HUES64 (cell line): Measurements from ENCODE around the gene SLC20A1.

Experiments
- H3K27ac ChIP-seq: 2 replicates; pipeline ENCODE4 v1.7.0; 2013; ENCODE audit warnings: low read depth, low read length, inconsistent platforms
- H3K27me3 ChIP-seq: 2 replicates; pipeline ENCODE4 v1.6.1; 2013; ENCODE audit warnings: mild to moderate bottlenecking, low read length; ENCODE audit not compliant: insufficient read depth
- H3K36me3 ChIP-seq: 2 replicates; pipeline ENCODE4 v1.6.1; 2013; ENCODE audit warnings: mild to moderate bottlenecking, low read length; ENCODE audit not compliant: insufficient read depth
- H3K4me1 ChIP-seq: 2 replicates; pipeline ENCODE4 v1.6.1; 2013; ENCODE audit warnings: mild to moderate bottlenecking, low read length, moderate library complexity; ENCODE audit not compliant: insufficient read depth
- H3K4me3 ChIP-seq: 2 replicates; pipeline ENCODE4 v1.5.1; 2013; ENCODE audit warnings: mild to moderate bottlenecking, low read length, moderate library complexity
- H3K9ac ChIP-seq: 2 replicates; pipeline ENCODE4 v1.6.1; 2013; ENCODE audit warnings: mild to moderate bottlenecking, low read depth, low read length
- H3K9me3 ChIP-seq: 2 replicates; pipeline ENCODE4 v1.6.1; 2013; ENCODE audit warnings: low read depth, low read length; ENCODE audit not compliant: insufficient read depth
- WGBS: fragments of 150-250, 120-280 bp; methylation state at CpG from one replicate; pipeline ENCODE4 v1.1.7; 2013; ENCODE audit warnings: missing lambda C conversion rate; 5-methylcytosine and 5-hydroxymethylcytosine counted together

Gene SLC20A1

DNA sequence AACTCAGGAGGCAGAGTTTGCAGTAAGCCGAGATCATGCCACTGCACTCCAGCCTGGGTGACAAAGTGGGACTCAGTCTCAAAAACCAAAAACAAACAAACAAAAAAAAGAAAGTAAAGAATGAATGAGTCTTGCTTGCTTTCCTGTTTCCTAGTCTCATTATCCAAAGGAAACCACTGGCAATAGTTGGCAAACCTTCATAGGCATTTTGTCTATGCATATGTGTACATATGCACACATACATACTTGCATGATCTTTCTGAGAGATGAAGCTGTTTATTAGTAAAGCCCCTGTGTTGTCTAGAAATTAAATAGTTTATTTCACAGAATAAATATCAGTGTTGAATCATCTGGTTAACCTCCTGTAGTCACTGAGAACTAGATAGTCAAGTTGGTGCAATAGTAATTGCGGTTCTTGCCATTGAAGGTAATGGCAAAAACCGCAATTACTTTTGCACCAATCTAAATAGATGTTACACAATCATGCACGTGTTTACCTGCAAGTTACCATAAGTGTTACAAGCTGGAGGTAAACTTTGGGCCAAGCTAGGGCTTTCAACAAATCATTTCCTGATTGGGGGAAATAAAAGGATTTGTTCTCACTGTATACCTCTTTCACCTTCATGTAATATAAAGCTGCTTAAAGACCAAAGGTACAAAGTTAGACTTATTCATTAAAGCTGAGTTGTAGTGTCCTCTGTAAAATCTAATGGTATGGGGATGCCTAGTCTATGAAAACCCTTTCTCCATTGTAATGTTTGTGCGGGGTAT lies 24.7 kb downstream of the SLC20A1 start:
- Histone ChIP-seq H3K4me3 (no peak overlapping the region), H3K4me1 (peaks cover 8% of the 10 kb centered on the region; the same call in 1 of the 2 replicates), H3K27me3 (peaks cover 3% of the 10 kb centered on the region; the same call in 1 of the 2 replicates), H3K36me3 (peaks cover 5% of the 10 kb centered on the region; the same call in 1 of the 2 replicates), H3K9me3 (no peaks in the 10 kb centered on the region), H3K27ac (no peak overlapping the region), H3K9ac (no peak overlapping the region)
- WGBS: 89% methylated on average over 4 of the region's 5 CpGs

DNA sequence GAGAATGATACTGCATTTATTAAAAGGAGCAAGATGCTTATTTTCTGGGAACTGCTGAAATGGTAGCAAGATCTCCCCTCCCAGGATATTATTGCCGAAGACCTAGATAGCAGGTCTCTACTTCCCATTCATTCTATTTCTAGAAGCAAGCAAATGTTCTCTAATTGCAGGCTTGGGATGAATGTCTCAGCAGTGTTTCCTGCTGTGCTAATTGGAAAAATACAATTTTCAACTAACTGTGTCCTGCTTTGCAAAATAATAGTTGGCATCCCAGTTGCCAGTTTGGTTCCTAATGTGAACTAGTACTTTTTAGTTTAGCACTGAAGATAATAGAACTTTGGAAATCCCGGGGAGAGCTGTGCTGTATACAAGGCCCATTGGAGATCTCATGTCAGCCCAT lies 26.1 kb downstream of the SLC20A1 start:
- 74% methylated on average over 2 of the region's 2 CpGs for WGBS
- H3K27ac ChIP-seq: no peak overlapping the region
- no peak overlapping the region for H3K4me3 ChIP-seq
- H3K9ac ChIP-seq: no peak overlapping the region
- H3K4me1 ChIP-seq: peaks cover 8% of the 10 kb centered on the region; the same call in 1 of the 2 replicates
- no peaks in the 10 kb centered on the region for H3K9me3 ChIP-seq
- H3K36me3 ChIP-seq: peaks cover 3% of the 10 kb centered on the region; the same call in 1 of the 2 replicates
- peaks cover 3% of the 10 kb centered on the region; the same call in 1 of the 2 replicates for H3K27me3 ChIP-seq

DNA sequence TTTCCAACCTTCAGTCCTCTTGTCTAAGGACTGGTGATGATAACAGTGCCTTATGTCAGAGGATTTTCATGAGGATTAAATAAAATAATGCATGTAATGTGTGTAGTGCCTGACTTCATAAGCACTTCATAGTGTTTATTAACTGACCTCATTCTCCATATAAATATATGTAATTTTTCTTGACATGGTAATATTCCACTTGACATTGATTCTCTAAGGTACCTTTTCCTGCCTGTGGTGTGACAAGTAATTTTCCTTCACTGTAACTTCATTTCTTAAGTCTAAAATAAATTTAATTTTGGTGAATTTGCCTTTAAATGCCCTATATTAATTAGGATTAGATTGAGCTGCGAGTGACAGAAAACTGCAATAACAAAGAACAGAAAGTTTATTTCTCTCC lies 27.3 kb downstream of the SLC20A1 start:
- Histone ChIP-seq H3K4me1 (peaks cover 8% of the 10 kb centered on the region; the same call in 1 of the 2 replicates), H3K27me3 (peaks cover 3% of the 10 kb centered on the region; the same call in 1 of the 2 replicates), H3K9ac (no peak overlapping the region), H3K4me3 (no peak overlapping the region), H3K27ac (no peak overlapping the region), H3K36me3 (no peaks in the 10 kb centered on the region), H3K9me3 (no peaks in the 10 kb centered on the region)
- WGBS: 100% methylated on average over 1 of the region's 1 CpG

DNA sequence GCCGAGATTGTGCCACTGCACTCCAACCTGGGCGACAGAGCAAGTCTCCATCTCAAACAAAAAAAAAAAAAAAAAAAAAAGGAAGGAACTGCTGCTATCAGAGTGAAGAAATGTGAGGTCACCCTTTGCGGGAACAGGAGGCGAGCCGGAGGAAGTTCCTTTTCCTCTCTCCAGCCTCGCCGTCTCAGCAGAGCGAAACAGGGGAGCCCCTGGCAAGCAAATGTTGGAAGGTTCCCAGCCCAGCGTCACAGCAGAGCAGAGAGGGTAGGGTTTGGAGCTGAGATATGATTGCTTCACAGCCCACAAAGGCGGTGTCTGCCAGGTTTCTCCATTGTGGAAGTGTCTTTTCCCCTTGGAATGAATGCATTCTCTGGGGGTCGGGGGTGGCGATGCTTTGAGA lies 28.5 kb downstream of the SLC20A1 start:
- Histone ChIP-seq H3K27ac (no peak overlapping the region), H3K9ac (no peak overlapping the region), H3K4me3 (no peak overlapping the region), H3K27me3 (peaks cover 3% of the 10 kb centered on the region; the same call in 1 of the 2 replicates), H3K4me1 (peaks cover 8% of the 10 kb centered on the region; the same call in 1 of the 2 replicates), H3K9me3 (no peaks in the 10 kb centered on the region), H3K36me3 (no peaks in the 10 kb centered on the region)
- WGBS: 91% methylated on average over 12 of the region's 12 CpGs

DNA sequence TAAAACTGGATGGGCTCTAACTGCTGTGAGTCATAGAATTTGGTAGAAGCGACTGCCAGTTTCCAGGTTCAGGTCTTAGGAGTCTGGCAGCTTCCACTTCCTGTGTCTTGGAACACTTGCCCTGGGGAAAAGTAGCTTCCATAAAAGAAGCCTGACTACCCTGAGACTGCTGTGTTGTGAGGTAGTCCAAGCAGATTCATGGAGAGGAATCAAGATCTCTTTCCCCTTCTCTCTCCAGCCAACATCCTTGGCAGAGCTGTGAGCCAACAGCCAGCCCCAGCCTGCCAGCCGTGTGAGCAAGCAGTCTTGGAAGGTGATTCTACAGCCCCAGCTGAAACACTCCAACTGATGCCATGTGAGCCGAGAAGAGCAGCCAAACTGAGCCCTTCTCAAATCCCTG lies 33.7 kb downstream of the SLC20A1 start:
- no peak overlapping the region for H3K27ac ChIP-seq
- no peaks in the 10 kb centered on the region for H3K27me3 ChIP-seq
- WGBS: 80% methylated on average over 3 of the region's 3 CpGs
- H3K9me3 ChIP-seq: no peaks in the 10 kb centered on the region
- no peaks in the 10 kb centered on the region for H3K36me3 ChIP-seq
- H3K4me1 ChIP-seq: no peaks in the 10 kb centered on the region
- no peak overlapping the region for H3K4me3 ChIP-seq
- no peak overlapping the region for H3K9ac ChIP-seq

DNA sequence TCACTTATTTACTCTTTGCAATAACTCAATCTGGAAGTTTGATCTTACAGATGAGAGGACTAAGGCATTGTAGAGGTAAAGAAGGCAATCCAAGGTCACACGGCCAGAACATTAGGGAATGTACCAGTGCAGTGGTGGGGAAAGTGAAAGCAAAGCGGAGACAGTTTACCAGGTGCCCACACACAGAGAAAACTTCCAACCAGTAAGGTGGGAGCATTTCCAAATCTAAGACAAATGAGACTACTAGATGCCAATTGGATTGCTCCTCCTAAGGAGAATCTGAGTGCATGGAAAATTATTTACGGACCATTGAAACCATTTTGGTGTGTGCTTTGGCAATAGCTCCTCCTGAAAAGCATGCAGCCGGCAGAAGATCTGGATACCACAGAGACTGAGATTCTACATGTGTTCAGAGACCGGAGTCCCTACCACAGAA lies 34.9 kb downstream of the SLC20A1 start:
- Histone ChIP-seq H3K36me3 (no peaks in the 10 kb centered on the region), H3K9ac (no peak overlapping the region), H3K9me3 (no peaks in the 10 kb centered on the region), H3K27ac (no peak overlapping the region), H3K4me1 (no peaks in the 10 kb centered on the region), H3K4me3 (no peak overlapping the region), H3K27me3 (no peaks in the 10 kb centered on the region)
- 91% methylated on average over 5 of the region's 5 CpGs for WGBS

DNA sequence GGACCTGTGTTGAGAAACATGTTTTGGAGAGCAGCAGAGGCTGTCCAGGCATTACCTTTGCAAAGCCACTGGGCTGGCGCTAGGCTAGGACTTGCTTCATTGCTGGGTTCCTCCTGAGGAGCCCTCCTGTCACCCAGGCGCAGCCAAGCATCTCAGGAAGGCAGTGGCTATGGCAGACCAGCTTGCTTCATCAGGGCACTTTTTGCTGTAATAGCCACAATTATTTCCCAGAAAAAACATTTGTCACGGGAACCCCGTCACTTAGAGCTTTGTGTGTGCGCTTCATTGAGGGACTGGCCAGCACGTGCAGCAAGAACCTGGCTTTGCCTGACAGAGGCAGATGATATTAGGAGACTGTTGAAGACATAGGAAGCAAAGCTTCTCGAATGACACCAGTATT lies 36.4 kb downstream of the SLC20A1 start:
- H3K4me3 ChIP-seq: no peak overlapping the region
- H3K36me3 ChIP-seq: no peaks in the 10 kb centered on the region
- H3K4me1 ChIP-seq: no peaks in the 10 kb centered on the region
- H3K27ac ChIP-seq: no peak overlapping the region
- no peaks in the 10 kb centered on the region for H3K9me3 ChIP-seq
- WGBS: 92% methylated on average over 7 of the region's 7 CpGs
- no peak overlapping the region for H3K9ac ChIP-seq
- no peaks in the 10 kb centered on the region for H3K27me3 ChIP-seq

DNA sequence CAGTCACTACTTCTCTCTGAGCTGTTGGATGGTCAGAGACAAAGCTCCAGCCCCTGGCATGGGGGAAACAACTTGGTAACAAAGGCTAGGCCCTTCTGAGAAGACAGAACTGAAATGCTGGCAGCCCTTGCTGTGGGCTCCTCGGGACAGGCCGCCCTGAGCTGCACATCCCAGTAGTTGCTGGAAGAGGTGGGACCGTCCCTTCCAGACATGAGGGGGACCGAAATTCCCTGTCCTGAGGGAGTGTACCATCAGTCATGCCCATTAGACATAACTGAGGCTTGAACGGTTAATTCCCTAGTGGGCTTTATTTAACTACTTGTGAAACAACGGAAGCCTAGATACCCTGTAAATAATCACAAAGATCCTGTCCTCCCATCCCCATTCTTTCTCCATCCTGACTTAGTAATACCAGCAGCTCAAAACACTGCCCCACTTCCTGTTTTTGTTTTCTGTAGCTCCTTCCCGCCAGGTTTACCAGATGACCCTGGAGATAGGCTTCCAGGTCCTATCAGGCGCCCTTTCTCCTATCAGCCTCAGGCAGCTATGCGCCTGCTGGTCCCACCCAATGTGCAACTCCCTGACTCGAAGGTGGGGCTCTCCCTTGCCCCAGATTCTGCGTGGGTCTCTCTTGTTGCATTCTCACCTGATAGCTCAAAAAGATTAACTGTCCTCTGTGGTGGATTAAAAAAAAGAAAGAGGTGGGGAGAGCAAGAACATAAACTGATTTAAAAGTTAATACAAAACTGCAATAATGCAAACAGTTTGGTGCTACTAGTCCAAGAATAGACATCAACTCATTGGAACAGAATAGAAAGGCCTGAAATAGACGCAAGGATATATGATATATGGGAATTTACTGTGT lies 38.0 kb downstream of the SLC20A1 start:
- no peak overlapping the region for H3K9ac ChIP-seq
- no peaks in the 10 kb centered on the region for H3K4me1 ChIP-seq
- 90% methylated on average over 12 of the region's 12 CpGs for WGBS
- H3K4me3 ChIP-seq: no peak overlapping the region
- no peaks in the 10 kb centered on the region for H3K9me3 ChIP-seq
- H3K36me3 ChIP-seq: no peaks in the 10 kb centered on the region
- no peak overlapping the region for H3K27ac ChIP-seq
- H3K27me3 ChIP-seq: no peaks in the 10 kb centered on the region

DNA sequence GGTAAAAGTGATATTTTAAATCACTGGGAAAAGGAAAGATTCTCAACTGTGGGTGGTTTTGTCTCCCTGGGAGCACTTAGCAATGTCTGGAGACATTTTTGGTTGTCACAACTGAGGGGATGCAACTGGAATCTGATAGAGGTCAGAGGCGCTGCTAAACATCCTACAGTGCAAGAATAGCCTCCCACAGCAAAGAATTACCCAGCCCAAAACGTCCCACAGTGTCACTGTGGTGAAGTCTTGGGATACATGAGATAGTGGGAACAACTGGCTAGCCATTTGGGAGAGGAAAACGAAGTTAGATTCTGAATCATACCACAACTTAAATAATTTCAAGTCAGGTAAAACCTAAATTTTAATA lies 38.7 kb downstream of the SLC20A1 start:
- Histone ChIP-seq H3K9me3 (no peaks in the 10 kb centered on the region), H3K9ac (no peak overlapping the region), H3K36me3 (no peaks in the 10 kb centered on the region), H3K27me3 (no peaks in the 10 kb centered on the region), H3K4me3 (no peak overlapping the region), H3K4me1 (no peaks in the 10 kb centered on the region), H3K27ac (no peak overlapping the region)
- 80% methylated on average over 2 of the region's 3 CpGs for WGBS

DNA sequence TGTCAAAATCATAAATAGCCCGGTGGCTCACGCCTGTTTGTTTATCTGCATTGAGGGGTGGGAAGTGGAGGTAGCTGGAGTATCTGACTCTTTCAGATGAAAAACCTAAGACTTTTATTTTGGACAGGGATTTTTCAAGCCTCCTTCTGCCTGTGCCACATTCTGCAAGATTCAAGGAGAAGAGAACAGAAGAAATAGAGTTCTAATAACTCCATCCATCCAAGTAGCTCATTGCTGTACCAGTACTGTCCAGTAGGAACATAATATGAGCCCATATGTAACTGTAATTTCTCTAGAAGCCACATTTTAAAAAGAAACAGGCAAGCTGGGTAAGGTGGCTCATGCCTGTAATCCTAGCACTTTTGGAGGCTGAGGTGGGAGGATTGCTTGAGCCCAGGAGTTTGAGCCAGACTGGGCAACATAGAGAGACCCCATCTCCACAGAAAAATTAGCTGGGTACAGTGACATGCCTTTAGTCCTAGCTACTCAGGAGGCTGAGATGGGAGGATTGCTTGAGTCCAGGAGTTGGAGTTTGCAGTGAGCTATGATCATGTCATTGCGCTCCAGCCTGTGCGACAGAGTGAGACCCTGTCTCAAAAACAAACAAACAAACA lies 39.6 kb downstream of the SLC20A1 start:
- 88% methylated on average over 2 of the region's 4 CpGs for WGBS
- H3K4me1 ChIP-seq: no peaks in the 10 kb centered on the region
- no peak overlapping the region for H3K4me3 ChIP-seq
- H3K27me3 ChIP-seq: no peaks in the 10 kb centered on the region
- H3K27ac ChIP-seq: no peak overlapping the region
- H3K9ac ChIP-seq: no peak overlapping the region
- no peaks in the 10 kb centered on the region for H3K36me3 ChIP-seq
- H3K9me3 ChIP-seq: no peaks in the 10 kb centered on the region
